Left ventricle myocardium superior (tissue), 1 donor: ENCODE data around the gene GALNT8. TPM values are rescaled to one million over a fixed set of nuclear protein-coding genes. Genes with fewer than 3 reads are reported as not detected.
A peak's percentile ranks its signal among the peaks of the same experiment; 100 is the strongest.

Experiments used
- ATAC-seq: fragments of 200-7000 bp; cut with Tn5 transposase; one replicate; pipeline ENCODE4 v1.9.1; 2020; ENCODE audit warnings: mild to moderate bottlenecking, moderate library complexity
- DNase-seq: peaks from one replicate; pipeline ENCODE4 v3.0.0-alpha.2; 2020
- intact Hi-C: fragments of 100-400 bp; cut with micrococcal nuclease; formaldehyde crosslinking; loops from one replicate; pipeline ENCODE4 v1.11.0; 2022
- total RNA-seq: library from RNA; stranded (reverse); fragmentation: NEBNext Ultra II Directional; extraction: Animal tissue kit (Norgen Biotek cat#: 25700); gene quantifications from one replicate; pipeline ENCODE4 v1.2.1, GENCODE V29; 2021
- donor health status: DM: no; HTN: yes; CAD: no; lungs with severe emphysema.

Gene GALNT8
- total RNA-seq, 1 donor from 2014 or later = 1.7 TPM

DNA sequence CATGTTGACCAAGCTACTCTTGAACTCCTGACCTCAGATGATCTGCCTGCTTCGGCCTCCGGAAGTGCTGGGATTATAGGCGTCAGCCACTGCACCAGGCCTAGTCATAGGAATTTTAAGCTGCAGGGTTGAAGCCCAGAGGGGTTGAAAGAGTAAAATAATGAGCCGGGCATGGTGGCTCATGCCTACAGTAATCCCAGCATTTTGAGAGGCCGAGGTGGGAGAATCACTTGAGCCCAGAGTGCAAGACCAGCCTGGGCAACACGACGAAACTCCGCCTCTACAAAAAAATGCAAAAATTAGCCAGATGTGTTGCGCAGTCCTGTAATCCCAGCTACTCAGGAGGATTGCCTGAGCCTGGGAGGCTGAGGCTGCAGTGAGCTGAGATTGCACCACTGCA is 69.6 kb downstream of the GALNT8 start:
- ATAC-seq = no peak
- intact Hi-C loops = no loop called here
- DNase-seq = no peak

GRCh38 chr12:4791497-4791896 is 71.3 kb downstream of the GALNT8 start:
- no peak for ATAC-seq
- no peak for DNase-seq
- intact Hi-C loops = no loop called here

GRCh38 chr12:4794491-4794890 is 74.3 kb downstream of the GALNT8 start:
- ATAC-seq = no peak
- intact Hi-C loops = no loop called here
- DNase-seq = no peak

GRCh38 chr12:4796216-4796615 is 76.0 kb downstream of the GALNT8 start:
- intact Hi-C loops = no loop called here
- DNase-seq = no peak
- no peak for ATAC-seq

- DNase-seq (no peak), ATAC-seq (no peak)
- intact Hi-C loops = no loop called here
Observed at GRCh38 chr12:4796694-4797482, 76.7 kb downstream of the GALNT8 start.

DNA sequence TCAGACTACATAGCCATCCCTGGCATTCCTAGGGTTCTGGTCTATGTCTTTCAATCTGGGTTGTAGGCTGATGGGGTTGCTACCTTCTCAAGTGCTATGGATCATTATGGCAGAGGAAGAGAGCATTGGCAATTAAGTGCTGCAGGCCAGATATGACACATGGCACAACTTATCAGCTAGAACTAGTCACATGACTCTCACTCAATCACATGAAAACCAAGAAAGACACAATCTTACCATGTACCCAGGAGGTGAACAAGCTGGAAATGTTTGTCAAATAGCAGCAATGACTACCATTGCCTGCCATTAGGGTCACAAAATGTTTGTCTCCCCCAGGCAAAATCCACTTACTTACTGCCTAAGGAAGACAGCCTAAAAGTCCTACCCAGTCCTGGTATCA is 80.4 kb downstream of the GALNT8 start:
- no peak for DNase-seq
- intact Hi-C loops = no loop called here
- ATAC-seq = no peak

GRCh38 chr12:4802841-4803240 is 82.6 kb downstream of the GALNT8 start:
- intact Hi-C loops = no loop called here
- no peak for DNase-seq
- ATAC-seq = no peak

- ATAC-seq = no peak
- intact Hi-C loops = no loop called here
- DNase-seq = no peak
Observed at GRCh38 chr12:4806439-4807115, 86.4 kb downstream of the GALNT8 start.

- intact Hi-C loops = no loop called here
- DNase-seq (no peak), ATAC-seq (no peak)
Observed at GRCh38 chr12:4807116-4807783, 87.0 kb downstream of the GALNT8 start.

GRCh38 chr12:4807813-4808212 is 87.6 kb downstream of the GALNT8 start:
- no peak for ATAC-seq
- intact Hi-C loops = no loop called here

DNA sequence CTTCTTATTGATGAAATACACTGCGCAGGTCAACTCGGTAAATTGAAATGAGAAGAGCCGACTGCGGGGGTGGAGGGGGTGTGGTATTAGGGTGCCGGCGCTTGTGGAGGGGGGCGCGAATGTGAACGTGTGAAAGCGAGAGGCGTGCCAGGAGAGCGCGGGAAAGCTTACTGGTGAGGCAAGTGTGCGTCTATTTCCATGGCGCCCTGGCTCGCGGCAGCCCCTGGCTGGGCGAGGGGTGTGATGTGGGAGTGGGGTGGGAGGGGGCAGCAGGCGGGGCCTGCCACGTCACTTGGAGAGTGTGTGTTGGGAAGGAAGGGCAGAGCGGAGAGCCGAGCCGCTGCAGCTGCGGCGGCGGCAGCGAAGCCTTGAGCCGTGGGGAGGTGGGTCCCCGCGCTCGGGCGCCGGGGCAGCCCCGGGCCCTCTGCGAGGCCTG is 88.8 kb downstream of the GALNT8 start:
- ATAC-seq (peak; percentile 56), DNase-seq (no peak)
- intact Hi-C loops = no loop called here

More at GRCh38 chr12:4807813-4808212, 87.6 kb downstream of the GALNT8 start:
- DNase-seq = no peak

GRCh38 chr12:4809449-4810218 is 89.4 kb downstream of the GALNT8 start:
- ATAC-seq (peak; percentile 41), DNase-seq (no peak)
- intact Hi-C loops = no loop called here

DNA sequence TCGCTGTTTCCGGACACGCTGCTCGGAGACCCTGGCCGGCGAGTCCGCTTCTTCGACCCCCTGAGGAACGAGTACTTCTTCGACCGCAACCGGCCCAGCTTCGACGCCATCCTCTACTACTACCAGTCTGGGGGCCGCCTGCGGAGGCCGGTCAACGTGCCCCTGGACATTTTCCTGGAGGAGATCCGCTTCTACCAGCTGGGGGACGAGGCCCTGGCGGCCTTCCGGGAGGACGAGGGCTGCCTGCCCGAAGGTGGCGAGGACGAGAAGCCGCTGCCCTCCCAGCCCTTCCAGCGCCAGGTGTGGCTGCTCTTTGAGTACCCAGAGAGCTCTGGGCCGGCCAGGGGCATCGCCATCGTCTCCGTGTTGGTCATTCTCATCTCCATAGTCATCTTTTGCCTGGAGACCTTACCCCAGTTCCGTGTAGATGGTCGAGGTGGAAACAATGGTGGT is 90.0 kb downstream of the GALNT8 start:
- ATAC-seq (no peak), DNase-seq (no peak)
- intact Hi-C loops = no loop called here

GRCh38 chr12:4812624-4813327 is 92.6 kb downstream of the GALNT8 start:
- intact Hi-C loops = no loop called here
- ATAC-seq = no peak

DNA sequence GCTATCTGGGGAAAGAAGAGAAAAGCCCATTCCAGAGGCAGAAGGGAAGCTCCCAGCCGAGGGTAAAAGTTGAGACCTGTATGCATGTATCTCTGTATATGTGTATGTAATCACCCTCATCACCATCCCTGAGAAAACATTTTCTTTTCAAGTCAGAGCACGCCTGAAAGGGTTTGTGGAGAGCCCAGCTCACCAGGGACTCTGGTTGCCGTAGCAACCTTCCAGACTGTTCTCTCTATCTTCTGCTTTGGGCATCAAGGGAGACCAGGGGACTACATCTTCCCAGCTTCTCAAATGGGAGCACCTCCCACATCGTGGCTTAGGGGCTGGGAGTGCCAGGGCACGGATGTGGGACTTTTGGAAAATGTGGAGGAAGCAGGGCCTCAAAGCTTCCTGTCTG is 93.5 kb downstream of the GALNT8 start:
- intact Hi-C loops = no loop called here
- DNase-seq (no peak), ATAC-seq (no peak)

More at GRCh38 chr12:4812624-4813327, 92.6 kb downstream of the GALNT8 start:
- DNase-seq = no peak

GRCh38 chr12:4814485-4814884 is 94.3 kb downstream of the GALNT8 start:
- ATAC-seq (no peak), DNase-seq (no peak)
- intact Hi-C loops = no loop called here

DNA sequence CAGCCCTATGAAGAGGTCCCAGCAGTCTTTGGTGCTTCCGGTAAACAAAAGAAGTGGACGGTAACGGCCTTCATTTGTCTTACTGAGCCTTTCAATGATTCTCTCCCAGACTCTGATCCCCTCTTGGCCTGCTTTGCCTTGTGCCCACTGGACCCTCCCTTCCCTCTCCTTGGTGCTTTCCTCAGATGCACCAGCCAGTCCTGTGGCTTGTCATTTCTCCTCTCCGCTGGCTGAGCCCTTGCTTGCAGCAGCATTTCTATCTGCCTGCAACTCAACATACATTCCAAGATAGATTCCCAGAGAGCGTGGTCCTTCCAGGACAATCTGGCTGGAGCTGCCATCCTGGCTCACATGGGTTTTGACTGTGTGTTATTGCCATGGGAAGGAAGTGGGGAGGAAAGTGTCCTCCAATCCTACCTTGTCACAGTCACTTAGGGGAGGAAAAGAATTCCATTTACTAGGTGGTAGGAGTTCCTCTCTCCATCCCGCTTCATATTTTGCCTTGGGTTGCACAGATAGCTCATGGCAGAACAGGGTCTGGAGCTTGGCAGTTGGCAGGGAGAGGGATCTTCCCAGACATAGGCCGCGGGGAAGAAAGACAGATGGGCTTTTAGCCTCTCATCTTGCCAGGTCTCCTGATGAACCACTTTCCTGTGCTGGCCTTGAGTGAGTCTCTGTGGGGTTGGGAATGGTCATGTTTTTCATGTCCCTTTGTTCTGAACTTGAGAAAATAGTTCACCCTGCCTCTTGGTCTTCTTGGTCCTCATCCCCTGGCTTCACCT is 96.7 kb downstream of the GALNT8 start:
- intact Hi-C loops = no loop called here
- ATAC-seq (no peak), DNase-seq (no peak)

GRCh38 chr12:4817880-4818279 is 97.7 kb downstream of the GALNT8 start:
- DNase-seq (peak; percentile 57), ATAC-seq (peak; percentile 94)
- intact Hi-C loops = no loop called here
